Heart left ventricle (tissue), 13 donors: ENCODE data around the gene SLC29A3.

Experiments
- CTCF ChIP-seq, 12 donors: fragments of 200-600 bp; sonication (generic) in 4 of 12; IDR thresholded peaks; one replicate each; pipeline versions ENCODE4 v1.5.0 to v1.8.0; 2018 to 2022; ENCODE audit warnings: antibody characterized with exemption in 12 of 12, mild to moderate bottlenecking in 5 of 12
- POLR2A ChIP-seq, 2 donors: fragments of 450-650 bp; IDR thresholded peaks; one replicate each; pipeline ENCODE4 v1.6.1; 2017; ENCODE audit warnings: antibody characterized with exemption in 2 of 2, mild to moderate bottlenecking in 2 of 2, moderate library complexity in 2 of 2
- donor health status: ischemic (EF 13 %, LVEDD 7.1; RV severe dilation, severe dysfunction).
- donor health status: DM: no; HTN: yes; CAD: no.
- donor health status: DM: no; HTN: no; CAD: no.
- donor health status: ischemic (EF 25% LVEDD 6.9; RV normal size, moderate dysfunction).
- donor health status: ischemic (EF 25% LVEDD 5.7; RV mildly dilated, moderate dysfunction).
- donor health status: ischemic (EF 35%, LVEDD 5.7; RV mildly dilated, moderate dysfunction).
- donor health status: nonischemic (EF 11% LVEDD 7.7; RV severe dilation, severe dysfunction).
- donor health status: DM: yes; HTN: yes; CAD: no.
- donor health status: PGD.
- donor health status: ischemic (EF 29% LVEDD 5.4; RV normal size, mild dysfunction).
- donor health status: nonischemic (EF 23%, LVEDD 6.1; RV moderate dilation, normal function).

- no peak for TF ChIP-seq POLR2A (IDR thresholded peaks at IDR 0.05)
- no peak for TF ChIP-seq CTCF (IDR thresholded peaks at IDR 0.05)
Observed at GRCh38 chr10:71394926-71395562, 76.0 kb downstream of the SLC29A3 start.
